PC-3 (cell line): ENCODE results near the gene MS4A7. TPM values are rescaled to one million over a fixed set of nuclear protein-coding genes. Genes with fewer than 3 reads are reported as not detected.

Experiments
- ATAC-seq: fragments of 200-7000 bp; cut with Tn5 transposase; 2 replicates; pipeline ENCODE4 v1.9.1; 2020; ENCODE audit warnings: mild to moderate bottlenecking, moderate library complexity
- BruUV-seq: library from RNA; stranded (reverse); fragments of 400-500 nt; replicated peaks from 2 replicates; lab custom pipeline; 2021; lab: Mats Ljungman, UMichigan
- CTCF ChIA-PET: fragments of 300-600 bp; sonication (Branson Sonifier 250); formaldehyde crosslinking; loops from one replicate; lab custom pipeline; 2022; ENCODE audit warnings: antibody characterized with exemption; lab: Charles Lee
- POLR2A ChIA-PET: fragments of 300-600 bp; sonication (Branson Sonifier 250); formaldehyde crosslinking; loops from one replicate; lab custom pipeline; 2022; ENCODE audit warnings: antibody characterized with exemption; ENCODE audit not compliant: unreplicated experiment; lab: Charles Lee
- DNase-seq: peaks from one replicate; pipeline ENCODE4 v3.0.0-alpha.2; 2015
- H2AFZ ChIP-seq: fragments of 300-600 bp; sonication (generic); 2 replicates; pipeline ENCODE4 v1.6.0; 2016; ENCODE audit warnings: antibody characterized with exemption, low read length
- H3F3A ChIP-seq: fragments of 300-600 bp; sonication (generic); one replicate; pipeline ENCODE4 v1.6.0; 2017; ENCODE audit warnings: antibody characterized with exemption, low read length, control low read depth, mild to moderate bottlenecking; ENCODE audit not compliant: unreplicated experiment
- H3K27ac ChIP-seq: fragments of 300-600 bp; sonication (generic); 2 replicates; pipeline ENCODE4 v1.5.1; 2016; ENCODE audit warnings: mild to moderate bottlenecking, low read length
- H3K27me3 ChIP-seq: fragments of 300-600 bp; sonication (generic); 2 replicates; pipeline ENCODE4 v1.6.1; 2016; ENCODE audit warnings: low read length, mixed read lengths
- H3K36me3 ChIP-seq: fragments of 300-600 bp; sonication (generic); 2 replicates; pipeline ENCODE4 v1.6.1; 2016; ENCODE audit warnings: low read depth, mixed run types, low read length, mixed read lengths
- H3K4me1 ChIP-seq: fragments of 300-600 bp; sonication (generic); 2 replicates; pipeline ENCODE4 v1.5.1; 2016; ENCODE audit warnings: low read length; ENCODE audit not compliant: insufficient read depth
- H3K4me2 ChIP-seq: fragments of 300-600 bp; sonication (generic); 2 replicates; pipeline ENCODE4 v1.6.0; 2016; ENCODE audit warnings: low read length
- H3K4me3 ChIP-seq: fragments of 300-600 bp; sonication (generic); 2 replicates; pipeline ENCODE4 v1.5.1; 2016; ENCODE audit warnings: mild to moderate bottlenecking, low read length, mixed read lengths
- H3K79me2 ChIP-seq: fragments of 300-600 bp; sonication (generic); 2 replicates; pipeline ENCODE4 v1.6.1; 2017; ENCODE audit warnings: low read length, mixed read lengths
- H3K9ac ChIP-seq: fragments of 300-600 bp; sonication (generic); 2 replicates; pipeline ENCODE4 v1.6.0; 2016; ENCODE audit warnings: mild to moderate bottlenecking, low read length
- H3K9me2 ChIP-seq: fragments of 300-600 bp; sonication (generic); replicated peaks from 2 replicates; pipeline ENCODE4 v1.6.1; 2016; ENCODE audit warnings: mixed run types, low read length, mixed read lengths
- H3K9me3 ChIP-seq: fragments of 300-600 bp; sonication (generic); 2 replicates; pipeline ENCODE4 v1.6.1; 2016; ENCODE audit warnings: low read length, mixed read lengths
- H4K20me1 ChIP-seq: fragments of 300-600 bp; sonication (generic); 2 replicates; pipeline ENCODE4 v1.6.1; 2016; ENCODE audit warnings: low read length, mixed read lengths
- EZH2 ChIP-seq: fragments of 300-600 bp; sonication (generic); IDR thresholded peaks from one replicate; pipeline ENCODE4 v1.6.1; 2017; ENCODE audit warnings: antibody characterized with exemption, mild to moderate bottlenecking, low read length; ENCODE audit not compliant: unreplicated experiment
- EZH2phosphoT487 ChIP-seq: fragments of 300-600 bp; sonication (generic); IDR thresholded peaks from 2 replicates; pipeline ENCODE4 v1.6.1; 2018; ENCODE audit warnings: mild to moderate bottlenecking, antibody characterized with exemption, low read length, borderline replicate concordance
- intact Hi-C: fragments of 100-400 bp; cut with micrococcal nuclease; formaldehyde crosslinking; loops from 2 replicates; pipeline ENCODE4 v1.9.0; 2023
- total RNA-seq: library from RNA; depleted of rRNA; stranded (reverse); fragments of >200 nt; gene quantifications from 2 replicates; pipeline ENCODE4 v1.2.3, GENCODE V29; 2014
- TF ChIP-seq, protein P1 (sequence below): fragments of 300-600 bp; sonication (generic); conservative IDR thresholded peaks from 2 replicates; pipeline ENCODE4 v1.5.1; 2017; ENCODE audit warnings: antibody characterized with exemption, low read depth, mild to moderate bottlenecking, low read length

MS4A7 gene
- total RNA-seq, 1 experiment from 2014 or later = 2.1 TPM

DNA sequence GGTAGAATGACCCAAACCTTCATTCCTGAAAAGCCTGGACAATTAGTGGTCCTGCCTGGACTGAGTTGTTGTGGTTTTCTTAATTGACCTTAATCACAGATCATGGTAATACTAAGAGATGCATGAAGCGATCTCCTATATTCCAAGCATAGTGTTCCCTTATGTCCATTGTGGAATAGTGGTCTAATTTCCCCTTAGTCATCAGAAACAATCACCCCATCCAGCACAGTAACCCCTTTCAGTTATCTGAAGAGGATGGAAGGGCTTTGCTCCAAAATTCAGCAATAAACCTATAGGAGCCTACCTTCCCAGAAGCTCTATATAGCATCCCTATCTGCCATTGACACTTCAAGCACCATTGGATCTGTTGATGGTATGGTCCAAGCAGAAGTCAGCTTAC is 44.3 kb downstream of the MS4A7 start:
- Histone ChIP-seq H3K9me2 (no peaks in the 10 kb centered on the region), H3K27me3 (peaks cover 37% of the 10 kb centered on the region), H2AFZ (no peak overlapping the region), H3K79me2 (no peaks in the 10 kb centered on the region), H4K20me1 (no peaks in the 10 kb centered on the region), H3K9me3 (no peaks in the 10 kb centered on the region), H3K27ac (no peak overlapping the region), H3K4me2 (no peak overlapping the region), H3K9ac (no peak overlapping the region), H3F3A (no peaks in the 10 kb centered on the region), H3K4me1 (no peaks in the 10 kb centered on the region), H3K36me3 (no peaks in the 10 kb centered on the region), H3K4me3 (no peak overlapping the region)
- ChIA-PET POLR2A (no interaction called here), CTCF (no interaction called here)
- ATAC-seq (no peak), DNase-seq (no peak)
- intact Hi-C loops = no loop called here
- no TSS peak for BruUV-seq
- TF ChIP-seq EZH2 (no peak), EZH2phosphoT487 (no peak)
- TF ChIP-seq, protein P1, sequence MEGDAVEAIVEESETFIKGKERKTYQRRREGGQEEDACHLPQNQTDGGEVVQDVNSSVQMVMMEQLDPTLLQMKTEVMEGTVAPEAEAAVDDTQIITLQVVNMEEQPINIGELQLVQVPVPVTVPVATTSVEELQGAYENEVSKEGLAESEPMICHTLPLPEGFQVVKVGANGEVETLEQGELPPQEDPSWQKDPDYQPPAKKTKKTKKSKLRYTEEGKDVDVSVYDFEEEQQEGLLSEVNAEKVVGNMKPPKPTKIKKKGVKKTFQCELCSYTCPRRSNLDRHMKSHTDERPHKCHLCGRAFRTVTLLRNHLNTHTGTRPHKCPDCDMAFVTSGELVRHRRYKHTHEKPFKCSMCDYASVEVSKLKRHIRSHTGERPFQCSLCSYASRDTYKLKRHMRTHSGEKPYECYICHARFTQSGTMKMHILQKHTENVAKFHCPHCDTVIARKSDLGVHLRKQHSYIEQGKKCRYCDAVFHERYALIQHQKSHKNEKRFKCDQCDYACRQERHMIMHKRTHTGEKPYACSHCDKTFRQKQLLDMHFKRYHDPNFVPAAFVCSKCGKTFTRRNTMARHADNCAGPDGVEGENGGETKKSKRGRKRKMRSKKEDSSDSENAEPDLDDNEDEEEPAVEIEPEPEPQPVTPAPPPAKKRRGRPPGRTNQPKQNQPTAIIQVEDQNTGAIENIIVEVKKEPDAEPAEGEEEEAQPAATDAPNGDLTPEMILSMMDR = no peak

DNA sequence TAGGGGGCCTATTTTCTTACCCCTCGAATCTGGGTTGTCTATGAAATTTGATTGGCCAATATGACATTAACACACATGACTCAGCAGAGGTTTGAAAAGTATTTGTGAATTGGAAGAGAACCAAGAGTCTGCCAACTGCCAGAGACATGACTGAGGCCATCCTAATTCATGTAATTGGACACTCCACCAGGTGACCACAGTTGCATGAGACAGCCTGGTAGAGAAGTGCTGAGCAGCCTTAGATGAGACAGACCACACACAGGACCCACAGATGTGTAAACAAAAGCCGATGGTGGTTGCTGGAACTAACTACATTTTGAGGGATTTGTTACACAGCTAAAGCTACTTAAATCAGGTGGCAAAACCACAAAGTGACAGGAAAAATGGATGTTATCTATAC is 50.2 kb downstream of the MS4A7 start:
- no peak overlapping the region for H3K9ac ChIP-seq
- DNase-seq = peak; percentile 78
- TF ChIP-seq EZH2 (no peak), EZH2phosphoT487 (no peak)
- TF ChIP-seq, protein P1 = no peak
- H3F3A ChIP-seq = no peaks in the 10 kb centered on the region
- H3K27ac ChIP-seq = no peak overlapping the region
- no peak overlapping the region for H2AFZ ChIP-seq
- ATAC-seq = peak; percentile 35
- no peaks in the 10 kb centered on the region for H3K4me1 ChIP-seq
- no peak overlapping the region for H3K4me2 ChIP-seq
- intact Hi-C loops = no loop called here
- no TSS peak for BruUV-seq
- H3K79me2 ChIP-seq = no peaks in the 10 kb centered on the region
- POLR2A ChIA-PET = no interaction called here
- H3K36me3 ChIP-seq = no peaks in the 10 kb centered on the region
- peaks cover 51% of the 10 kb centered on the region for H3K27me3 ChIP-seq
- H3K4me3 ChIP-seq = no peak overlapping the region
- no peaks in the 10 kb centered on the region for H4K20me1 ChIP-seq
- no peaks in the 10 kb centered on the region for H3K9me3 ChIP-seq
- no peaks in the 10 kb centered on the region for H3K9me2 ChIP-seq
- CTCF ChIA-PET = no interaction called here

DNA sequence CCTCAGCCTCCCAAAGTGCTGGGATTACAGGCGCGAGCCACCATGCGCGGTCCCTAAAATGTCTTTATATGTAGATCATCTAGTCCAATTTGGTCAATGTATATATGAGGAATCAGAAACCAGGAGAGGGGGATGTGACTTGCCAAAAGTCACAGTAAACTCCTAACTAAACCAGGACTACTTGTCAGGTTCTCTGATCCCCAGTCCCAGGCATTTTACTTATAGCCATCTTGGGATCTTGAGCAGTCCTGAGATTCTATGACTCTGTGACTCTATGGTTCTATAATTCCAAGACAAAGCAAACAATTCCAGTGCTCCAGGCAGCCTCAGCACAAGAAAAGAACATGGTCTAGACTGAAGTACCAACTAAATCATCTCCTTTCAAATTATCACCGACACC is 50.9 kb downstream of the MS4A7 start, which contains the start of gene MS4A5:
MS4A5 (plus strand) TSS at position 301 of the 400 bp plus-strand sequence. CDS start 103 bp downstream, outside the sequence.
- no TSS peak for BruUV-seq
- Histone ChIP-seq H3K27me3 (peaks cover 51% of the 10 kb centered on the region), H3K4me2 (no peak within 1 kb of the TSS), H2AFZ (no peak within 1 kb of the TSS), H3K4me1 (no peaks in the 10 kb centered on the region), H3K79me2 (no peaks in the 10 kb centered on the region), H3F3A (no peaks in the 10 kb centered on the region), H3K9ac (no peak within 1 kb of the TSS), H3K4me3 (no peak within 1 kb of the TSS), H3K27ac (no peak within 1 kb of the TSS), H3K9me3 (no peaks in the 10 kb centered on the region), H4K20me1 (no peaks in the 10 kb centered on the region), H3K9me2 (no peaks in the 10 kb centered on the region), H3K36me3 (no peaks in the 10 kb centered on the region)
- CTCF ChIA-PET = no interaction called here
- TF ChIP-seq EZH2 = no peak
- no peak for TF ChIP-seq EZH2phosphoT487
- ATAC-seq = no peak
- DNase-seq = no peak
- intact Hi-C loops = no loop called here
- POLR2A ChIA-PET = no interaction called here
